HepG2 (cell line): ENCODE data around the gene SLC25A36. TPM values are rescaled to one million over a fixed set of nuclear protein-coding genes. Genes with fewer than 3 reads are reported as not detected.

Source experiments
- DPF2 ChIP-seq: sonication (generic); formaldehyde crosslinking; IDR thresholded peaks from 2 replicates; pipeline ENCODE4 v1.4.0; 2020; ENCODE audit warnings: mild to moderate bottlenecking, low read depth, missing genetic modification reagents, borderline replicate concordance
- ISX ChIP-seq: sonication (generic); formaldehyde crosslinking; conservative IDR thresholded peaks from 2 replicates; pipeline ENCODE4 v1.5.0; 2020; ENCODE audit warnings: missing genetic modification reagents
- MED13 ChIP-seq: sonication (generic); formaldehyde crosslinking; IDR thresholded peaks from 2 replicates; pipeline ENCODE4 v1.5.0; 2020; ENCODE audit warnings: missing genetic modification reagents
- MTF1 ChIP-seq: sonication (generic); formaldehyde crosslinking; IDR thresholded peaks from 2 replicates; pipeline ENCODE4 v1.5.0; 2020; ENCODE audit warnings: missing genetic modification reagents
- SKI ChIP-seq: fragments of 450-650 bp; IDR thresholded peaks from one replicate; pipeline ENCODE4 v1.6.1; 2018; ENCODE audit warnings: mild to moderate bottlenecking; ENCODE audit not compliant: partially characterized antibody
- SRF ChIP-seq: IDR thresholded peaks from 2 replicates; pipeline ENCODE4 v1.6.1; 2011; ENCODE audit warnings: mild to moderate bottlenecking, low read depth, low read length, moderate library complexity
- ZBTB38 ChIP-seq: sonication (generic); formaldehyde crosslinking; IDR thresholded peaks from 2 replicates; pipeline ENCODE4 v1.5.1; 2020; ENCODE audit warnings: mild to moderate bottlenecking, missing genetic modification reagents
- ZNF235 ChIP-seq: sonication (generic); formaldehyde crosslinking; IDR thresholded peaks from 2 replicates; pipeline ENCODE4 v1.8.1; 2023; ENCODE audit warnings: mild to moderate bottlenecking, missing genetic modification reagents, borderline replicate concordance
- ZNF333 ChIP-seq: sonication (generic); formaldehyde crosslinking; IDR thresholded peaks from 2 replicates; pipeline ENCODE4 v1.4.0; 2020; ENCODE audit warnings: mild to moderate bottlenecking, missing genetic modification reagents, borderline replicate concordance
- ZNF350 ChIP-seq: sonication (generic); formaldehyde crosslinking; IDR thresholded peaks from 2 replicates; pipeline ENCODE4 v1.4.0; 2020; ENCODE audit warnings: mild to moderate bottlenecking, low read depth, missing genetic modification reagents, borderline replicate concordance
- ZNF552 ChIP-seq: sonication (generic); formaldehyde crosslinking; IDR thresholded peaks from 2 replicates; pipeline ENCODE4 v1.9.0; 2022; ENCODE audit warnings: missing genetic modification reagents, mild to moderate bottlenecking, borderline replicate concordance
- ZNF788 ChIP-seq: sonication (generic); formaldehyde crosslinking; IDR thresholded peaks from 2 replicates; pipeline ENCODE4 v1.5.0; 2020; ENCODE audit warnings: mild to moderate bottlenecking, missing genetic modification reagents, borderline replicate concordance
- ZSCAN9 ChIP-seq: IDR thresholded peaks from 2 replicates; pipeline ENCODE4 v1.6.1; 2016; ENCODE audit warnings: borderline replicate concordance
- polyA plus RNA-seq, 8 experiments: library from polyadenylated mRNA; depleted of rRNA in 3 of 8; stranded (reverse) in 7 of 8; unstranded in 1 of 8; fragments of >200 nt; fragmentation: Illumina TruSeq in 4 of 8; extraction: Trizol in 4 of 8; gene quantifications; 2 replicates each; pipeline versions ENCODE4 v1.2.1 to v1.2.3, GENCODE V29; 2011 to 2016; ENCODE audit warnings: low read depth in 4 of 8, missing spikeins in 1 of 8, mixed read lengths in 1 of 8; ENCODE audit not compliant: insufficient read depth in 1 of 8
- total RNA-seq, 5 experiments: library from RNA; depleted of rRNA; stranded (reverse); fragments of >200 nt; fragmentation: Illumina TruSeq; extraction: Trizol; gene quantifications; 2 replicates each; pipeline ENCODE4 v1.2.3, GENCODE V29; 2016; ENCODE audit warnings: low read depth in 1 of 5
- TF ChIP-seq, protein P1 (sequence below): sonication (generic); formaldehyde crosslinking; IDR thresholded peaks from 2 replicates; pipeline ENCODE4 v1.4.0; 2020; ENCODE audit warnings: missing genetic modification reagents
- TF ChIP-seq, protein P2 (sequence below): sonication (generic); formaldehyde crosslinking; IDR thresholded peaks from 2 replicates; pipeline ENCODE4 v1.8.0; 2022; ENCODE audit warnings: missing genetic modification reagents, mild to moderate bottlenecking, inconsistent platforms, borderline replicate concordance
- TF ChIP-seq, protein P3 (sequence below): sonication (generic); formaldehyde crosslinking; IDR thresholded peaks from 2 replicates; pipeline ENCODE4 v1.5.0; 2020; ENCODE audit warnings: missing genetic modification reagents
- TF ChIP-seq, protein P4 (sequence below): sonication (generic); formaldehyde crosslinking; IDR thresholded peaks from 2 replicates; pipeline ENCODE4 v1.5.0; 2020; ENCODE audit warnings: mild to moderate bottlenecking, missing genetic modification reagents
- TF ChIP-seq, protein P5 (sequence below): sonication (generic); formaldehyde crosslinking; IDR thresholded peaks from 2 replicates; pipeline ENCODE4 v1.4.0; 2020; ENCODE audit warnings: mild to moderate bottlenecking, missing genetic modification reagents
- TF ChIP-seq, protein P6 (sequence below): sonication (generic); formaldehyde crosslinking; IDR thresholded peaks from 2 replicates; pipeline ENCODE4 v1.4.0; 2020; ENCODE audit warnings: missing genetic modification reagents

Gene SLC25A36
- total and polyA plus RNA-seq, 2 of the 13 experiments (the other 11 are each of a cell fraction or from before 2014, with no cell fraction given), result 30.6 to 85.6 TPM

DNA sequence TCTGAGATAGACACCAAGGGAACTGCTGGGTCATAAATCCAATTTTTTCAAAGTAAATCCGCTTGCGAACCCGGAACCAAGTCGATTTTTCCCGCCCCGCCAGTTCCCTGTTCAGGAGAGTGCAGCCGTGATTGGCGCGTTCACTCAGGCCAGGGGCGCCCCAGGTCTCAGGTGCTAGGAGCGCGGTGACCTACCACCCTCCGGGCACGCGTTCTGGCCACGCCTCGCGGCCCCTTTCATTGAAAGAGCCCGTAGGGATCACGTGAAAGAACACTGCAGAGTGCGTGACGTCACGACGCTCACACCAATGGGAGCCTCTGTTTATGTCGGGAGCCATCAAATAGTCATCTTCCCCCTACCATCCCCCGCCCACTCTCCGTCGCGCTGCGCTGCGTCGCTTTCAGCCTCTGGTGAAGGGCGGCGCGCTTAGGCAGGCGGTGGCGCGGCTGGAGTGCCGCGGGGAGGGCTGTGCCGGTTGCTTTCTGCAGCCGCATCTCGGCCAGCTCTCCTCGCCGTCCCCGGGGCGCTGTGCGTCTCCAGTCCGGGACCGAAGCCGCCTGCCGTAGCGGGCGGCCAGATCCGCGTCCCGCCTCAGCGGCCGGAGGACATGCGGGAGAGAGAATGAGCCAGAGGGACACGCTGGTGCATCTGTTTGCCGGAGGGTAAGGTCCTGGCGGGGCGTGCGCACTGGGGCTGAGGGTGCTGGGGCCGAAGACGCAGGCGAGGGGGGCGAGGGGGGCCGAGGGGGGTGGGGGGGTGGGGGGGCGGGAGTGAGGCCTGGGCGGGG is at the start of gene SLC25A36 (continued):
- TF ChIP-seq ZNF552 (CRISPR knock-in tag) (peak; percentile 88), MTF1 (CRISPR knock-in tag) (0 out of 2 replicates have a peak, but pooled peaks have one; percentile 59), ZNF350 (CRISPR knock-in tag) (peak; percentile 94; the same call in 1 of the 2 replicates), ZNF235 (CRISPR knock-in tag) (peak; percentile 46; the same call in 1 of the 2 replicates), ZBTB38 (CRISPR knock-in tag) (peak; percentile 86; the same call in 1 of the 2 replicates), SKI (peak; percentile 64), MED13 (CRISPR knock-in tag) (0 out of 2 replicates have a peak, but pooled peaks have one; percentile 32), ZNF788 (CRISPR knock-in tag) (peak; percentile 89; the same call in 1 of the 2 replicates), ZNF333 (CRISPR knock-in tag) (0 out of 2 replicates have a peak, but pooled peaks have one; percentile 39), ISX (peak; percentile 59; the same call in 1 of the 2 replicates), DPF2 (no peak), SRF (no peak), ZSCAN9 (CRISPR knock-in tag) (peak; percentile 88)
- TF ChIP-seq, protein P1, sequence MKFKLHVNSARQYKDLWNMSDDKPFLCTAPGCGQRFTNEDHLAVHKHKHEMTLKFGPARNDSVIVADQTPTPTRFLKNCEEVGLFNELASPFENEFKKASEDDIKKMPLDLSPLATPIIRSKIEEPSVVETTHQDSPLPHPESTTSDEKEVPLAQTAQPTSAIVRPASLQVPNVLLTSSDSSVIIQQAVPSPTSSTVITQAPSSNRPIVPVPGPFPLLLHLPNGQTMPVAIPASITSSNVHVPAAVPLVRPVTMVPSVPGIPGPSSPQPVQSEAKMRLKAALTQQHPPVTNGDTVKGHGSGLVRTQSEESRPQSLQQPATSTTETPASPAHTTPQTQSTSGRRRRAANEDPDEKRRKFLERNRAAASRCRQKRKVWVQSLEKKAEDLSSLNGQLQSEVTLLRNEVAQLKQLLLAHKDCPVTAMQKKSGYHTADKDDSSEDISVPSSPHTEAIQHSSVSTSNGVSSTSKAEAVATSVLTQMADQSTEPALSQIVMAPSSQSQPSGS (CRISPR knock-in tag), result peak; percentile 90
- TF ChIP-seq, protein P2, sequence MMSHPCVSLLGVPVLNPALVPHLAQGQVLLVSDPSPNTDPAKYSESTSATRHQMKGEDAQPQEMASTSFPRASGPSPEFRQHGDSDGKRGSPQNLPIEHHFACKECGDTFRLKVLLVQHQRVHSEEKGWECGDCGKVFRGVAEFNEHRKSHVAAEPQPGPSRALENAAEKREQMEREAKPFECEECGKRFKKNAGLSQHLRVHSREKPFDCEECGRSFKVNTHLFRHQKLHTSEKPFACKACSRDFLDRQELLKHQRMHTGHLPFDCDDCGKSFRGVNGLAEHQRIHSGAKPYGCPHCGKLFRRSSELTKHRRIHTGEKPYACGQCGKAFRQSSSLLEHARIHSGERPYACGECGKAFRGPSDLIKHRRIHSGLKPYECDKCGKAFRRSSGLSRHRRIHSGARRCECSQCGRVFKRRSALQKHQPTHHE (CRISPR knock-in tag), result peak; percentile 23; the same call in 1 of the 2 replicates
- TF ChIP-seq, protein P3, sequence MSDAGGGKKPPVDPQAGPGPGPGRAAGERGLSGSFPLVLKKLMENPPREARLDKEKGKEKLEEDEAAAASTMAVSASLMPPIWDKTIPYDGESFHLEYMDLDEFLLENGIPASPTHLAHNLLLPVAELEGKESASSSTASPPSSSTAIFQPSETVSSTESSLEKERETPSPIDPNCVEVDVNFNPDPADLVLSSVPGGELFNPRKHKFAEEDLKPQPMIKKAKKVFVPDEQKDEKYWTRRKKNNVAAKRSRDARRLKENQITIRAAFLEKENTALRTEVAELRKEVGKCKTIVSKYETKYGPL (CRISPR knock-in tag), result no peak
- TF ChIP-seq, protein P4, sequence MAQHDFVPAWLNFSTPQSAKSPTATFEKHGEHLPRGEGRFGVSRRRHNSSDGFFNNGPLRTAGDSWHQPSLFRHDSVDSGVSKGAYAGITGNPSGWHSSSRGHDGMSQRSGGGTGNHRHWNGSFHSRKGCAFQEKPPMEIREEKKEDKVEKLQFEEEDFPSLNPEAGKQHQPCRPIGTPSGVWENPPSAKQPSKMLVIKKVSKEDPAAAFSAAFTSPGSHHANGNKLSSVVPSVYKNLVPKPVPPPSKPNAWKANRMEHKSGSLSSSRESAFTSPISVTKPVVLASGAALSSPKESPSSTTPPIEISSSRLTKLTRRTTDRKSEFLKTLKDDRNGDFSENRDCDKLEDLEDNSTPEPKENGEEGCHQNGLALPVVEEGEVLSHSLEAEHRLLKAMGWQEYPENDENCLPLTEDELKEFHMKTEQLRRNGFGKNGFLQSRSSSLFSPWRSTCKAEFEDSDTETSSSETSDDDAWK (CRISPR knock-in tag), result no peak
- TF ChIP-seq, protein P5, sequence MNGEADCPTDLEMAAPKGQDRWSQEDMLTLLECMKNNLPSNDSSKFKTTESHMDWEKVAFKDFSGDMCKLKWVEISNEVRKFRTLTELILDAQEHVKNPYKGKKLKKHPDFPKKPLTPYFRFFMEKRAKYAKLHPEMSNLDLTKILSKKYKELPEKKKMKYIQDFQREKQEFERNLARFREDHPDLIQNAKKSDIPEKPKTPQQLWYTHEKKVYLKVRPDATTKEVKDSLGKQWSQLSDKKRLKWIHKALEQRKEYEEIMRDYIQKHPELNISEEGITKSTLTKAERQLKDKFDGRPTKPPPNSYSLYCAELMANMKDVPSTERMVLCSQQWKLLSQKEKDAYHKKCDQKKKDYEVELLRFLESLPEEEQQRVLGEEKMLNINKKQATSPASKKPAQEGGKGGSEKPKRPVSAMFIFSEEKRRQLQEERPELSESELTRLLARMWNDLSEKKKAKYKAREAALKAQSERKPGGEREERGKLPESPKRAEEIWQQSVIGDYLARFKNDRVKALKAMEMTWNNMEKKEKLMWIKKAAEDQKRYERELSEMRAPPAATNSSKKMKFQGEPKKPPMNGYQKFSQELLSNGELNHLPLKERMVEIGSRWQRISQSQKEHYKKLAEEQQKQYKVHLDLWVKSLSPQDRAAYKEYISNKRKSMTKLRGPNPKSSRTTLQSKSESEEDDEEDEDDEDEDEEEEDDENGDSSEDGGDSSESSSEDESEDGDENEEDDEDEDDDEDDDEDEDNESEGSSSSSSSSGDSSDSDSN (CRISPR knock-in tag), result peak; percentile 83
- TF ChIP-seq, protein P6, sequence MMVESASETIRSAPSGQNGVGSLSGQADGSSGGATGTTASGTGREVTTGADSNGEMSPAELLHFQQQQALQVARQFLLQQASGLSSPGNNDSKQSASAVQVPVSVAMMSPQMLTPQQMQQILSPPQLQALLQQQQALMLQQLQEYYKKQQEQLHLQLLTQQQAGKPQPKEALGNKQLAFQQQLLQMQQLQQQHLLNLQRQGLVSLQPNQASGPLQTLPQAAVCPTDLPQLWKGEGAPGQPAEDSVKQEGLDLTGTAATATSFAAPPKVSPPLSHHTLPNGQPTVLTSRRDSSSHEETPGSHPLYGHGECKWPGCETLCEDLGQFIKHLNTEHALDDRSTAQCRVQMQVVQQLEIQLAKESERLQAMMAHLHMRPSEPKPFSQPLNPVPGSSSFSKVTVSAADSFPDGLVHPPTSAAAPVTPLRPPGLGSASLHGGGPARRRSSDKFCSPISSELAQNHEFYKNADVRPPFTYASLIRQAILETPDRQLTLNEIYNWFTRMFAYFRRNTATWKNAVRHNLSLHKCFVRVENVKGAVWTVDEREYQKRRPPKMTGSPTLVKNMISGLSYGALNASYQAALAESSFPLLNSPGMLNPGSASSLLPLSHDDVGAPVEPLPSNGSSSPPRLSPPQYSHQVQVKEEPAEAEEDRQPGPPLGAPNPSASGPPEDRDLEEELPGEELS (CRISPR knock-in tag), result peak; percentile 74
